IMR-90 (cell line): ENCODE measurements around the gene TRIM71. TPM values are rescaled to one million over a fixed set of nuclear protein-coding genes. Genes with fewer than 3 reads are reported as not detected.

Experiments used
- ATAC-seq: fragments of 200-7000 bp; cut with Tn5 transposase; 2 replicates; pipeline ENCODE4 v1.9.1; 2020; ENCODE audit warnings: low read depth, mild to moderate bottlenecking, moderate library complexity
- BruUV-seq: library from RNA; stranded (reverse); fragments of 400-500 nt; replicated peaks from 2 replicates; lab custom pipeline; 2021; lab: Mats Ljungman, UMichigan
- CTCF ChIA-PET: fragments of 300-600 bp; formaldehyde crosslinking; extraction: SDS; loops from one replicate; lab custom pipeline; 2021; ENCODE audit warnings: antibody characterized with exemption; lab: Yijun Ruan, JAX
- POLR2A ChIA-PET: fragments of 300-600 bp; sonication (Branson Sonifier 250); formaldehyde crosslinking; loops from one replicate; lab custom pipeline; 2022; ENCODE audit warnings: antibody characterized with exemption; ENCODE audit not compliant: unreplicated experiment; lab: Charles Lee
- DNase-seq: peaks from one replicate; pipeline ENCODE4 v3.0.0; 2013
- H2AFZ ChIP-seq: replicated peaks from 2 replicates; pipeline ENCODE3; 2013; ENCODE audit warnings: low read length, mild to moderate bottlenecking; ENCODE audit not compliant: poor library complexity
- H2AK5ac ChIP-seq: 2 replicates; pipeline ENCODE4 v1.6.1; 2013; ENCODE audit warnings: low read depth, low read length, inconsistent platforms
- H2AK9ac ChIP-seq: replicated peaks from 2 replicates; pipeline ENCODE3; 2013; ENCODE audit warnings: mild to moderate bottlenecking, low read depth, low read length, moderate library complexity; ENCODE audit not compliant: poor library complexity
- H2BK120ac ChIP-seq: 2 replicates; pipeline ENCODE4 v1.6.1; 2013; ENCODE audit warnings: low read depth, low read length, inconsistent platforms
- H2BK15ac ChIP-seq: 3 replicates; pipeline ENCODE4 v1.6.1; 2013; ENCODE audit warnings: low read depth, low read length, inconsistent platforms
- H2BK20ac ChIP-seq: 2 replicates; pipeline ENCODE4 v1.6.1; 2013; ENCODE audit warnings: low read depth, mild to moderate bottlenecking, inconsistent platforms, low read length, moderate library complexity
- H2BK5ac ChIP-seq: 2 replicates; pipeline ENCODE4 v1.6.1; 2013; ENCODE audit warnings: mild to moderate bottlenecking, low read depth, low read length, inconsistent platforms; ENCODE audit not compliant: poor library complexity, severe bottlenecking
- H3K14ac ChIP-seq: replicated peaks from 2 replicates; pipeline ENCODE4 v1.6.1; 2013; ENCODE audit warnings: low read depth, low read length, inconsistent platforms
- H3K18ac ChIP-seq: 2 replicates; pipeline ENCODE4 v1.6.1; 2013; ENCODE audit warnings: low read depth, low read length, control low read depth
- H3K23ac ChIP-seq: 2 replicates; pipeline ENCODE4 v1.6.1; 2013; ENCODE audit warnings: low read depth, low read length, inconsistent platforms
- H3K27ac ChIP-seq: 2 replicates; pipeline ENCODE4 v1.5.1; 2013; ENCODE audit warnings: mild to moderate bottlenecking, control low read depth, low read length; ENCODE audit not compliant: insufficient read depth
- H3K27me3 ChIP-seq: 2 replicates; pipeline ENCODE4 v1.6.1; 2013; ENCODE audit warnings: low read length; ENCODE audit not compliant: control insufficient read depth, insufficient read depth
- H3K36me3 ChIP-seq: 2 replicates; pipeline ENCODE4 v1.6.1; 2013; ENCODE audit warnings: low read length, mixed read lengths; ENCODE audit not compliant: control insufficient read depth, insufficient read depth
- H3K4ac ChIP-seq: 2 replicates; pipeline ENCODE4 v1.6.1; 2013; ENCODE audit warnings: low read depth, low read length, inconsistent platforms
- H3K4me1 ChIP-seq: 2 replicates; pipeline ENCODE4 v1.6.1; 2013; ENCODE audit warnings: low read length, mixed read lengths; ENCODE audit not compliant: control insufficient read depth, insufficient read depth
- H3K4me2 ChIP-seq: 2 replicates; pipeline ENCODE4 v1.6.1; 2013; ENCODE audit warnings: low read depth, mild to moderate bottlenecking, control low read depth, low read length, moderate library complexity
- H3K4me3 ChIP-seq: 2 replicates; pipeline ENCODE4 v1.5.1; 2013; ENCODE audit warnings: low read depth, mild to moderate bottlenecking, control low read depth, low read length, moderate library complexity; ENCODE audit not compliant: insufficient read depth
- H3K56ac ChIP-seq: 2 replicates; pipeline ENCODE4 v1.6.1; 2013; ENCODE audit warnings: low read length, inconsistent platforms; ENCODE audit not compliant: insufficient read depth; ENCODE audit errors: extremely low read depth
- H3K79me1 ChIP-seq, 2 experiments: 2 replicates each; pipeline ENCODE4 v1.6.1; 2013; ENCODE audit warnings: low read length in 2 of 2, inconsistent platforms in 1 of 2, low read depth in 1 of 2
- H3K9ac ChIP-seq: 2 replicates; pipeline ENCODE4 v1.6.1; 2013; ENCODE audit warnings: low read depth, low read length, control low read depth
- H3K9me1 ChIP-seq: 2 replicates; pipeline ENCODE4 v1.6.1; 2013; ENCODE audit warnings: low read length, inconsistent platforms; ENCODE audit not compliant: insufficient read depth
- H3K9me3 ChIP-seq: 2 replicates; pipeline ENCODE4 v1.6.1; 2013; ENCODE audit warnings: low read length; ENCODE audit not compliant: control insufficient read depth, insufficient read depth
- H4K20me1 ChIP-seq: 2 replicates; pipeline ENCODE4 v1.6.1; 2013; ENCODE audit warnings: low read length, inconsistent platforms; ENCODE audit not compliant: insufficient read depth
- H4K5ac ChIP-seq: 2 replicates; pipeline ENCODE4 v1.6.1; 2013; ENCODE audit warnings: mild to moderate bottlenecking, low read depth, low read length, control low read depth
- H4K8ac ChIP-seq, 2 experiments: 2 replicates each; pipeline ENCODE4 v1.6.1; 2013; ENCODE audit warnings: low read depth in 2 of 2, low read length in 2 of 2, control low read depth in 1 of 2, inconsistent platforms in 1 of 2
- H4K91ac ChIP-seq: 2 replicates; pipeline ENCODE4 v1.6.1; 2013; ENCODE audit warnings: low read depth, low read length, inconsistent platforms; ENCODE audit not compliant: insufficient read depth
- FOS ChIP-seq: fragments of 150-350 bp; IDR thresholded peaks from 2 replicates; pipeline ENCODE4 v1.6.1; 2016; ENCODE audit warnings: low read depth, low read length
- POLR2A ChIP-seq: IDR thresholded peaks from 2 replicates; pipeline ENCODE4 v1.6.1; 2012; ENCODE audit warnings: mild to moderate bottlenecking, low read depth, low read length
- WGBS, 2 experiments: methylation state at CpG; one replicate each; pipeline versions ENCODE4 v1.1.5 to v1.1.7; 2013; ENCODE audit warnings: missing lambda C conversion rate in 2 of 2; ENCODE audit not compliant: insufficient read length in 1 of 2; ENCODE audit errors: extremely low coverage in 2 of 2; 5-methylcytosine and 5-hydroxymethylcytosine counted together
- dilution Hi-C: fragments of 300-500 bp; cut with HindIII; formaldehyde crosslinking; loops from one replicate; pipeline ENCODE4 v1.14.3; 2018; ENCODE audit warnings: low sequenced_read_pairs; ENCODE audit not compliant: unreplicated experiment
- in situ Hi-C: fragments of 300-500 bp; cut with MboI; formaldehyde crosslinking; loops from 3 replicates; pipeline ENCODE4 v1.14.3; 2019; ENCODE audit warnings: low sequenced_read_pairs, inconsistent platforms, mixed read lengths
- intact Hi-C: fragments of 100-400 bp; cut with micrococcal nuclease; formaldehyde crosslinking; loops from 2 replicates; pipeline ENCODE4 v1.10.0; 2022
- polyA plus RNA-seq, 3 experiments: library from polyadenylated mRNA; depleted of rRNA; stranded (reverse); fragments of >200 nt; gene quantifications; 2 replicates each; pipeline ENCODE4 v1.2.3, GENCODE V29; 2012; ENCODE audit warnings: low replicate concordance in 1 of 3
- total RNA-seq: library from RNA; depleted of rRNA; stranded (reverse); fragments of >200 nt; gene quantifications from 2 replicates; pipeline ENCODE4 v1.2.3, GENCODE V29; 2012
- TF ChIP-seq, protein P1 (sequence below): fragments of 150-350 bp; IDR thresholded peaks from 2 replicates; pipeline ENCODE4 v1.6.1; 2017; ENCODE audit warnings: mild to moderate bottlenecking, antibody characterized with exemption, low read length, low read depth

TRIM71 gene
- total and polyA plus RNA-seq, 2 of the 4 experiments (the other 2 are of a cell fraction): not detected

DNA sequence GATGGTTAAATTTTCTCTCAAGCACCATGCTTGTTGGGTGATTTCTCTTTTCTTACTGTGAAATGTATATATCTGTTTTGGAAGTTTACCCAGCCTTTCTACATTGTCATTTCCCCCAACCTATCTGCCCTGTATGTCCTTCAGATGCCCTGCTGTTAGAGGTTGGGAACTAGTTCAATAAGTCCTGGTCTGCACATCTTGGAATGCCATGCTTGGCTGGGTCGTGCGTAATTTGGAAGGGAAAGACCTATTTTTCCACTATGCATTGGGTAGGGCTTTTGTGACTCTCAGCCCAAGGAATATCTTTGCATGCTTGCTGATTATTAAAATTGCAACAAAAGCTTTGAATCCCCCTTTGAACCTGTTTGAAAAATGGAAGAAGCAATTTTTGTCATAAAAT is 63.8 kb downstream of the TRIM71 start:
- Histone ChIP-seq H3K79me1 (no peaks in the 10 kb centered on the region), H4K8ac (no peak overlapping the region), H3K14ac (no peak overlapping the region), H2AK9ac (no peak overlapping the region), H3K27ac (no peak overlapping the region), H2BK120ac (no peak overlapping the region), H3K9me1 (no peaks in the 10 kb centered on the region), H2BK15ac (no peak overlapping the region), H3K18ac (no peak overlapping the region), H3K9ac (no peak overlapping the region), H3K4me1 (no peaks in the 10 kb centered on the region), H3K27me3 (peaks cover 21% of the 10 kb centered on the region), H3K4ac (no peak overlapping the region), H2BK20ac (no peak overlapping the region), H3K4me2 (no peak overlapping the region), H4K5ac (no peak overlapping the region), H3K23ac (no peak overlapping the region), H3K36me3 (no peaks in the 10 kb centered on the region), H3K56ac (no peak overlapping the region), H2BK5ac (no peak overlapping the region), H2AFZ (no peak overlapping the region), H4K91ac (no peak overlapping the region), H3K4me3 (no peak overlapping the region), H2AK5ac (no peak overlapping the region), H4K20me1 (no peaks in the 10 kb centered on the region), H3K9me3 (no peaks in the 10 kb centered on the region)
- WGBS, 2 experiments: no CpG with 5 or more reads among the region's 2 CpGs
- in situ Hi-C loops (no loop called here), dilution Hi-C loops (no loop called here), intact Hi-C loops (no loop called here)
- TF ChIP-seq POLR2A: no peak
- TF ChIP-seq, protein P1, sequence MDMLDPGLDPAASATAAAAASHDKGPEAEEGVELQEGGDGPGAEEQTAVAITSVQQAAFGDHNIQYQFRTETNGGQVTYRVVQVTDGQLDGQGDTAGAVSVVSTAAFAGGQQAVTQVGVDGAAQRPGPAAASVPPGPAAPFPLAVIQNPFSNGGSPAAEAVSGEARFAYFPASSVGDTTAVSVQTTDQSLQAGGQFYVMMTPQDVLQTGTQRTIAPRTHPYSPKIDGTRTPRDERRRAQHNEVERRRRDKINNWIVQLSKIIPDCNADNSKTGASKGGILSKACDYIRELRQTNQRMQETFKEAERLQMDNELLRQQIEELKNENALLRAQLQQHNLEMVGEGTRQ: no peak
- TF ChIP-seq FOS: no peak
- ATAC-seq: no peak
- no TSS peak for BruUV-seq
- ChIA-PET CTCF (no interaction called here), POLR2A (no interaction called here)
- no peak for DNase-seq
